ENCODE measurements around the gene ALDH3A1.
"Not testable (repeated sequence)": the region's sequence is repeated elsewhere in the genome, so short reads cannot be mapped to it uniquely, and the experiment has no call there.

The ALDH3A1 gene

DNA sequence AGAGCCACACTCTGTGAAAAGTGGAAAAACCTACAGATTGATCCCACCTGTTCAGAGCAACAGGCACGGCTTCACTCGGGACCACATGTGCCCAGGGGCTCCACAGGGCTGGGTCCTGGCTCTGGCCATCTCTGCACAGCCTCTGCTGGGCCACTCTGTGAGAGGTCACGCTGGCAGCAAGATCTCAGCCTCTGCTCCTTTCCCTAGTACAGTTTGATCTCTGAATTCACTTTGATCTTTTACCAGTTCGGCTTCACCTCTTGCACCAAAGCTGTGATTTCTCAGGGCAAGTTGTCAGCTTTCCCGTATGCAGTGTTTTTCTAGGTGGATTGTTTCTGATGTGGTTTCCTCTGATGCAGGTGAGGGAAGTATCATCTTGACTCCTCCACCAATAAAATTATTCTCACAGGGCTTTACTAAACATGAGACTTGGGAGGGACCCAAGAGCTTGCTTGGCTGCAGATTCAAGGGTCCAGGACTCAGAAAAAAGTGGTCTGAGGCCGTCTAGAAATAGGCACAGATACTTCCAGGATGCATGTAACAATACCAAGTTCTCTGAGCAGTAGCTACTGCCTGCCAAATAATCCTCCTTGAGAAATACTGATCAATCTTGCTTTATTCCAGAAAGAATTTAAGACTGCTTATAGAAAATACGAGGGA lies 24.0 kb upstream of the ALDH3A1 start:
- Histone ChIP-seq H3K36me3 (peaks cover 6 to 50% (median 15%) of the 10 kb centered on the region in 11 experiments; a peak in 17 of 22 replicates), H3K9me3 (replicated peaks in 1 of 11) (no peaks in the 10 kb centered on the region), H3K4me2 (no peak overlapping the region), H3K4me3 (no peak overlapping the region), H3K4me1 (peaks cover 0 to 4% (median 0%) of the 10 kb centered on the region in 10 experiments; a peak in 1 of 20 replicates), H4K20me1 (no peaks in the 10 kb centered on the region), H3K27ac (no peak overlapping the region), H3K9ac (no peak overlapping the region), H3K27me3 (no peaks in the 10 kb centered on the region)
- no peak for TF ChIP-seq Cebpa-rat (IDR thresholded peaks at IDR 0.05)

DNA sequence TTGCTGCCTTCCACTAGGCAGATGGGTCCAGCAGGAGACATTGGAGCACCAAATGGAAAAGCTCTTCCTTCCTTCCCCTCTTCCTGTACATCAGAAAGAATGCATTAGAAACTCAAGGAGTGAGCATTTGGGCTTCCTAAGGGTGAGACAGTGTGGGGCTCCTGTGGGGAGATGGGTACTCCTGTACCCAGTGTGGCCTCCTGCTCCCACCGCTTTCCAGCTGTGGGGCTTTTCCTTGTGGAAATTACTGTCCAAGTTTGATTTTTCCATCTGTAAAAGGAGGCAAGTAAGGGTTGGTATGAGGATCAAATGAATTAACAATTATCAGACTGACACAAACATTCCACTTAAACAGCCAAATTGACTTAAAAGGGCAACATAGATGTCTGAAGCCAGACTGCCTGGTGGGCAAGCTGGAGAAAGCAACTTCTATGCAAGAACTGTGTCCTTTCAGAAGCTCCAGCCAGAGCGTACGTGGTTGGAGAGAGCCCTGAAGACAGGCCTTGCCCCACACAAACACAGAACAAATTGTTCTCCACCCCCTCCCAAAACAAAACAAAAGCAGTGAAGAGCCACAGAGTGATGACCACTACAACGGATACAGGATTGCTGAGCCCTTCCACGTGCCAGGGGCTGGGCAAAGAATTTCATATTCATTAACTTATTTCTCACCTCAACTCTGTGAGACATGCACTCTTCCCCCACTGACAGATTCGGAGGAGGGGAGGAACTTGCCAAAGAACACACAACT lies 23.1 kb upstream of the ALDH3A1 start:
- H3K4me1 ChIP-seq = peaks cover 0 to 4% (median 0%) of the 10 kb centered on the region in 10 experiments; a peak in 1 of 20 replicates
- H3K9me3 ChIP-seq (replicated peaks in 1 of 11) = no peaks in the 10 kb centered on the region
- TF ChIP-seq Cebpa-rat (IDR thresholded peaks at IDR 0.05) = no peak
- H3K27me3 ChIP-seq = no peaks in the 10 kb centered on the region
- H3K36me3 ChIP-seq = peaks cover 0 to 40% (median 5%) of the 10 kb centered on the region in 11 experiments; a peak in 14 of 22 replicates
- H3K4me2 ChIP-seq = no peak overlapping the region
- no peaks in the 10 kb centered on the region; a peak in 1 of 22 replicates for H4K20me1 ChIP-seq
- H3K4me3 ChIP-seq = no peak overlapping the region
- H3K9ac ChIP-seq = no peak overlapping the region
- no peak overlapping the region for H3K27ac ChIP-seq

DNA sequence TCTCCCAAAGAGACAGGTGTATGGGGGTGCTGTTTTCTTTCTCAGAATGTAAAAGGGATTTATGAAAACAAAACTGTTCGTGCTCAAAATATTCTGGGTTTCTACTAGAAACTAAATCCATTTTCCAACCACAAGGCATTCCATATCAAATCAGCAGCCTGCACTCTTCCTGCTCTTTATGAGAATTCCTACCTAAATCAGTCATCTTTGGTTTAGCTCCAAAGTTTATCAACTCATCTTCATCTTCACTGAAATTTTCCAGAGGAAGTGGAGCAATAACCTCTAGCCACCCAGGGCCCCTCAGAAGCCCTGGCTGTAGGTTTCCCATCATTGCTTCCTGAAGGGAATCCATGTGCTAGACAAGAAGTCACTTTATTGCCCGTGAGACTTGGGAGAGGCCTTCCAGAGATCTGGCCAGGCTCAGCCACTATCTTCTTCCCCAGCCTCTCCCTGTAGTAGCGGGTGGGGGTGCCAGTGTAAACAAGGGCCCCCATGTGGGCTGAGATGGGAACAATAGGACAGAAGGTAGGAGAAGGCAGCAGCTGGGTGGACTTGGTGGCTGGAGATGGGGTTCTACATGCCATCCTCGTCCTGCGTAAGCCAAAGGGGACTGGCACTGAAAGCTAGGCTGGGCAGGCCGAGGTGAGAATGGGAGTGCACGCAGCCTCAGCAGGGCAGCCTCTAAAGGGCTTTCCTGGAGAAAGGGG lies 22.0 kb upstream of the ALDH3A1 start:
- no peak overlapping the region for H3K27ac ChIP-seq
- TF ChIP-seq Cebpa-rat (IDR thresholded peaks at IDR 0.05) = no peak
- H3K9me3 ChIP-seq (replicated peaks in 1 of 11) = no peaks in the 10 kb centered on the region
- H3K36me3 ChIP-seq = peaks cover 0 to 30% (median 0%) of the 10 kb centered on the region in 11 experiments; a peak in 6 of 22 replicates
- no peak overlapping the region for H3K9ac ChIP-seq
- H3K4me2 ChIP-seq = no peak overlapping the region
- peaks cover 0 to 4% (median 0%) of the 10 kb centered on the region in 10 experiments; a peak in 1 of 20 replicates for H3K4me1 ChIP-seq
- H3K27me3 ChIP-seq = no peaks in the 10 kb centered on the region
- no peaks in the 10 kb centered on the region; a peak in 1 of 22 replicates for H4K20me1 ChIP-seq
- no peak overlapping the region for H3K4me3 ChIP-seq

DNA sequence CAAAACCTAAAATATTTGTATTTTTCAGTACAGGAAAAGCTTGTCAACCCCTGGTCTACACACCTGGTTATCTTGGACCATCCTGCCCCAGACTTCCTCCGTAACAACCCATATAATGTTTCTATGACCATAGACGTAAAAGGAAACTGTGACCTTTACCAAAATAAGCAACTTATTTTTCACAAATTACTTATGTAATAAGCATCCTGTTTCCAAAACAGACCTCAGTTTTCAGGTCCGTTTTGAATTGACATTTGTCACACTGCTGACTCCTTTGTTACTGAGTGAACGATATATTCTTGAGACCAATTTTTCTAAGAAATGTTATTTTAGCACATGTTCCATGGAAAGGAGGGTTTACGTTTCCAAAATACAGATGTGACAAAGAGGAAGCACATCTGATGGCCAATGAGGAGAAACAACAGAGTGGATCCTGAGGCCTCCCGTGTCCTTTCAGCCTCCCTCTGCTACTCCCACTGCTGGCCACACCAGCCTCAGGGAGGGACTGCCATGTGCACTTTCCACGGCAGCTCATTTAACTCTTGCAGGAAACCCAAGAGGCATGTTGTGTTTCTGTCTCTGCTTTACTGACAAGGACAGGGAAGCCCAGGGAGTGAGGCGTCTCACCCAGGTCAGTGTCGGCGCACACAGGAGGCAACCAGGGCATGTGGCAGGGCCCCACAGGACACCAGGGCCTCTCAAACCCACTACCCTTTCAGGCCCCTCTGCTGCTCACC lies 20.1 kb upstream of the ALDH3A1 start:
- peaks cover 0 to 12% (median 0%) of the 10 kb centered on the region in 11 experiments; a peak in 4 of 22 replicates for H3K36me3 ChIP-seq

DNA sequence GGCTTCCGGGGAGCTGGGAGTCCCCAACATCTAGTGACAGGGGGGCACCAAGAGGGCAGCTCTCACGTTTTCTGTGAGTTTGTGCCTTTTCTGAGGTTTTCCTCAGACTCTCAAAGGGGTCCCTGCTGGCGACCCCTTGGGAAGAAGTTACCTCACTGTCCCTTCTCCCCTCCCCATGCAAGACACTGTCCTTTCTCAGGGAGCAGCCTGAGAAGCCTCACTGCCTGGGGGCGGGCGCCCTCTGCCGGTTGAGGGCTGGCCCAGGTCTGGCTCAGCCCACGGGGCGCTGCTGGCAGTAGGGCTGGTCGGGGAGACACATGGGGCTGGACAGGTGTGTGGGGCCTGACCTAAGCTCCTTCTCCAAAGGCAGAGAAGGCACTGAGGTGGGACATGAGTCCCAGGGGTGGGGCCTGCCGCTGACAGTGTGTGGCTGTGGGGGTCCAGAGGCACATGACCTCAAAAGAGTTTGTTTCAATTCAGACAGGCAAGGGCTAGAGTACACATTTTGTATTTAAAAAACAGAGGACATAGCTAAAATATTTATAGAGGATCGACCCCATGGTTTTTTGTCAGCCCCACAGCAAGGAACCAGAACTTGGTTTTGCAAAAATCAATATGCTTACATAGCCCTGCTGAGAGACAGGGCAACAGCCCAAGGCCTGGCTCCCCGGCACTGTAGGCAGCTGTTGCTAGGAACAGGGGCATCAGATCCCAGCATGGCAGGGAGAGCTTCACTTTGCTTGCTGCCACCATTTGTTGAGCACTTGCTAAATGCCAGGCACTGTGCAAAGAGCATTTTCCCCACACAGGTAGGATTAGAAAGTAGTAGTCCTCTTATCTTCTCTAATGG lies 18.5 kb upstream of the ALDH3A1 start:
- H3K4me2 ChIP-seq = no peak overlapping the region
- H3K27ac ChIP-seq = no peak overlapping the region
- H3K4me1 ChIP-seq = peaks cover 0 to 9% (median 0%) of the 10 kb centered on the region in 10 experiments; a peak in 4 of 20 replicates
- no peaks in the 10 kb centered on the region; a peak in 1 of 22 replicates for H4K20me1 ChIP-seq
- H3K36me3 ChIP-seq = peaks cover 0 to 9% (median 0%) of the 10 kb centered on the region in 11 experiments; a peak in 1 of 22 replicates
- no peak overlapping the region for H3K4me3 ChIP-seq
- no peaks in the 10 kb centered on the region for H3K27me3 ChIP-seq
- no peak for TF ChIP-seq Cebpa-rat (IDR thresholded peaks at IDR 0.05)
- H3K9ac ChIP-seq = peak overlapping the region in 1 of 11 experiments; percentile 19; a peak in 1 of 22 replicates
- no peaks in the 10 kb centered on the region for H3K9me3 ChIP-seq (replicated peaks in 1 of 11)

More for the DNA sequence above, 20.1 kb upstream of the ALDH3A1 start:
- H4K20me1 ChIP-seq = no peaks in the 10 kb centered on the region; a peak in 1 of 22 replicates
- no peaks in the 10 kb centered on the region for H3K9me3 ChIP-seq (replicated peaks in 1 of 11)
- no peak for TF ChIP-seq Cebpa-rat (IDR thresholded peaks at IDR 0.05)
- H3K4me2 ChIP-seq = no peak overlapping the region
- H3K4me1 ChIP-seq = peaks cover 0 to 4% (median 0%) of the 10 kb centered on the region in 10 experiments; a peak in 1 of 20 replicates
- H3K9ac ChIP-seq = no peak overlapping the region
- H3K27ac ChIP-seq = no peak overlapping the region
- H3K4me3 ChIP-seq = no peak overlapping the region
- no peaks in the 10 kb centered on the region for H3K27me3 ChIP-seq

DNA sequence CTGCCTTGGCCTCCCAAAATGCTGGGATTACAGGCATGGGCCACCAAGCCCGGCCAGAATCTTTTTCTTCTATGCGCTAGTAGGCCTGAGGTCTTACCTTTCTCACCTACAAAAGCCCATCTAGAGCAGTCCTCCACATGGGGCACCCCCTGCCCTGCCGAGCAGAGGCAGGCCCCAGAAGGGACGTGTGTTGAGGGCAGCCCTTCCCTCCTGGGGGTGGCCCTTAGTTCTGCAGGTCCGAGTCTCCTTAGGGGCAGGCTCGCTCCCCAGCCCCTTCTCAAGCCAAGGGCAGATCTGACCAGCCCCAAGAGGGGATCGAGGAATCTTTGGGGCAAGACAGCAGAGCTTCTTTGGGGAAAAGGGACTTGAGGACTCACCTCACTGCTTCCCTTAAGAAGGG lies 17.9 kb upstream of the ALDH3A1 start:
- TF ChIP-seq Cebpa-rat (IDR thresholded peaks at IDR 0.05) = no peak
- Histone ChIP-seq H3K27ac (no peak overlapping the region), H3K4me1 (peaks cover 0 to 9% (median under 1%) of the 10 kb centered on the region in 10 experiments; a peak in 4 of 20 replicates), H4K20me1 (no peaks in the 10 kb centered on the region; a peak in 1 of 22 replicates), H3K27me3 (no peaks in the 10 kb centered on the region), H3K36me3 (peaks cover 0 to 9% (median 0%) of the 10 kb centered on the region in 11 experiments; a peak in 1 of 22 replicates), H3K9ac (no peak overlapping the region), H3K4me3 (no peak overlapping the region), H3K9me3 (replicated peaks in 1 of 11) (no peaks in the 10 kb centered on the region), H3K4me2 (no peak overlapping the region)

DNA sequence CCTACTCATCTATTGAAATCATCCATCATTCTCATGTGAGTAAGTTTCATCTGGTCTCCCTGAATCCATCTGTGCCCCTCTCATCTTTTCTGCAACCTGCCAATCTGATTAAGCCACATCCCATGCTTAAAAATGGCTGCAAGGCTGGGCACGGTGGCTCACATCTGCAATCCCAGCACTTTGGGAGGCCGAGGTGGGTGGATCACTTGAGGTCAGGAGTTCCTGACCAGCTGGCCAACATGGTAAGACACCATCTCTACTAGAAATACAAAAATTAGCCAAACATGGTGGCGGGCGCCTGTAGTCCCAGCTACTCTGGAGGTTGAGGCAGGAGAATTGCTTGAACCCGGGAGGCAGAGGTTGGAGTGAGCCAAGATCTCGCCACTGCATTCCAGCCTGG lies 15.9 kb upstream of the ALDH3A1 start:
- not testable (repeated sequence) for H3K9me3 ChIP-seq (replicated peaks in 1 of 11)

DNA sequence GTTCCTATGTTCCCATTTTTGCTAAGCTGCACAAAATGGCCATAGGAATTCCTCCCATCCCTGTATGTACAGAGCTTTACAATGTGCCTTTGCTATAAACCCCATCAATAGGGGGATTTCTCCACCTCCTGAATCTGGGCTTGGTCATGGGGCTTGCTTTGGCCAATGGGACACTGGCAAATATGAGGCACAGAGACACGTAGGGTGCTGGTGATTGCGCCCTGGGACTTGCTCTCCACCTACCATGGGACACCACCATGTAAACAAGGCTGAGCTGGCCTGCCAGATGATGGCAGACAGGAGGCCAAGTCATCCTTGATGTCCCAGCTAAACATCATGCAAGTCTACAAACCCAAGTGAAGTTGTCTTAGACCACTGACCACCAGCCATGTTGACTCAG lies 15.3 kb upstream of the ALDH3A1 start:
- TF ChIP-seq Cebpa-rat (IDR thresholded peaks at IDR 0.05) = no peak
- Histone ChIP-seq H3K4me1 (peaks cover 0 to 9% (median 1%) of the 10 kb centered on the region in 10 experiments; a peak in 4 of 20 replicates), H3K9ac (no peak overlapping the region), H4K20me1 (no peaks in the 10 kb centered on the region; a peak in 1 of 22 replicates), H3K4me3 (no peak overlapping the region), H3K36me3 (no peaks in the 10 kb centered on the region), H3K4me2 (no peak overlapping the region), H3K27me3 (no peaks in the 10 kb centered on the region), H3K27ac (no peak overlapping the region), H3K9me3 (replicated peaks in 1 of 11) (no peaks in the 10 kb centered on the region)

More for the DNA sequence above, 15.9 kb upstream of the ALDH3A1 start:
- H3K4me1 ChIP-seq, H3K4me2 ChIP-seq, H4K20me1 ChIP-seq, H3K36me3 ChIP-seq, H3K9ac ChIP-seq, H3K27ac ChIP-seq, H3K27me3 ChIP-seq, H3K4me3 ChIP-seq: not testable (repeated sequence)
